AG04450 (cell line): ENCODE data around the gene GEMIN5. TPM values are rescaled to one million over a fixed set of nuclear protein-coding genes. Genes with fewer than 3 reads are reported as not detected.
"Not testable (repeated sequence)": the region's sequence is repeated elsewhere in the genome, so short reads cannot be mapped to it uniquely, and the experiment has no call there.

Source experiments
- CTCF ChIA-PET: fragments of 300-600, 350-600 bp; formaldehyde crosslinking; extraction: SDS; loops from one replicate; lab custom pipeline; 2022; ENCODE audit warnings: antibody characterized with exemption, inconsistent platforms; lab: Charles Lee
- POLR2A ChIA-PET: fragments of 350-600 bp; formaldehyde crosslinking; extraction: SDS; loops from one replicate; lab custom pipeline; 2021; ENCODE audit warnings: antibody characterized with exemption, inconsistent platforms; lab: Yijun Ruan, JAX
- DNase-seq: peaks from one replicate; pipeline ENCODE4 v3.0.0-alpha.2; 2011; ENCODE audit warnings: low read depth, low spot score
- H3K27ac ChIP-seq: one replicate; pipeline ENCODE4 v1.5.1; 2012; ENCODE audit warnings: low read depth, low read length, control low read depth
- H3K27me3 ChIP-seq: one replicate; pipeline ENCODE4 v1.6.0; 2012; ENCODE audit warnings: low read length; ENCODE audit not compliant: control insufficient read depth, insufficient read depth
- H3K4me3 ChIP-seq: 2 replicates; pipeline ENCODE4 v1.5.1; 2011; ENCODE audit warnings: mild to moderate bottlenecking, low read depth, low read length, control low read depth
- H3K9me3 ChIP-seq: 2 replicates; pipeline ENCODE4 v1.5.1; 2012; ENCODE audit warnings: low read length; ENCODE audit not compliant: control insufficient read depth, insufficient read depth
- CTCF ChIP-seq: IDR thresholded peaks from 2 replicates; pipeline ENCODE4 v1.5.1; 2011; ENCODE audit warnings: low read depth, low read length, control low read depth, inconsistent platforms
- polyA plus RNA-seq: library from polyadenylated mRNA; depleted of rRNA; stranded (reverse); fragments of >200 nt; gene quantifications from 2 replicates; pipeline ENCODE4 v1.2.3, GENCODE V29; 2011

The GEMIN5 gene
- polyA plus RNA-seq, 1 experiment, result 10.7 TPM

DNA sequence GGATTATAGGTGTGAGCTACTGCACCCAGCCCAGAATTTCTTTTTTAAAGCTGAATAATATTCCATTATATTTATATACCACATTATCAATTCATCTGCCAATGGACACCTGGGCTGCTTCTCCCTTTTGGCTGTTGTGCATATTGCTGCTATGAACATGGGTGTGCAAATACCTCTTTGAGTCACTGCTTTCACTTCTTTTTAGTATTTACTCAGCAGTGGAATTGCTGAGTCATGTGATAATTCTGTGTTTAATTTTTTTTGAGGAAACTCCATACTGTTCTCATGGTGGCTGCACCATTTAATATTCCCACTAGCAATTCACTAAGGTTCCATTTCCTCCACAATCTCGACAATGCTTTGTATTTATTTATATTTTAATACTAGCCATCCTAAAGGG is 39.4 kb upstream of the GEMIN5 start:
- H3K9me3 ChIP-seq, result no peaks in the 10 kb centered on the region
- no peak for DNase-seq
- H3K4me3 ChIP-seq, result no peak overlapping the region
- H3K27ac ChIP-seq, result no peak overlapping the region
- ChIA-PET CTCF (no interaction called here), POLR2A (no interaction called here)
- no peaks in the 10 kb centered on the region for H3K27me3 ChIP-seq
- TF ChIP-seq CTCF, result no peak

- H3K27ac ChIP-seq, POLR2A ChIA-PET, DNase-seq, H3K4me3 ChIP-seq, CTCF ChIA-PET, H3K9me3 ChIP-seq, H3K27me3 ChIP-seq: not testable (repeated sequence)
These were observed 38.1 kb upstream of the GEMIN5 start for GRCh38 chr5:154976082-154976481.

GRCh38 chr5:154972476-154973080 is 34.6 kb upstream of the GEMIN5 start:
- no peaks in the 10 kb centered on the region for H3K9me3 ChIP-seq
- ChIA-PET POLR2A (interaction anchor here (0.6 kb wide), 1 partner anchor 22 kb away, joined by 3 read pairs; no protein-coding TSS in a partner anchor), CTCF (interaction anchor here (0.6 to 3.9 kb wide), 28 partner anchors 8 to 869 kb away, joined by 3 to 71 read pairs (median 6); no protein-coding TSS in a partner anchor)
- H3K27ac ChIP-seq, result no peak overlapping the region
- DNase-seq, result no peak
- H3K4me3 ChIP-seq, result no peak overlapping the region
- no peaks in the 10 kb centered on the region for H3K27me3 ChIP-seq
- TF ChIP-seq CTCF, result peak; percentile 79

DNA sequence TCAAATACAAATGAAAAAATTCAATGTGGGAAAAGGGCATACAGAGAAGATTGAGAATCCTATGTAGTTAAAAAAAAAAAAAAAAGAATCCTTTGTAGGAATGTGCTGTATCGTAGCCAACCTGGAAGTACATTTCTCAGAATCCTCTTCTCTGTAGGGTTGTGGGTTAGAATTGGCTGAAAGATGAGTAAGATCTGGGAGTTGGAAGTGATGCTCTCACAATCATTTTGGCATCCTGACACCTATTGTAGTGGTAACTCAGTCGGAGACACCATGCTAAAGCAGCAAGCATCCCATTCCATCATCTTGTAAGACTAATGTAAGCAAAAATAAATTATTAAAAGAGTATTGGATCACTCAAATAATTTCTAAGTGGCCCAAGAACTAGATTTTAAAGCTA is 33.5 kb upstream of the GEMIN5 start:
- TF ChIP-seq CTCF, result no peak
- ChIA-PET POLR2A (no interaction called here), CTCF (interaction anchor here (1.5 to 3.9 kb wide), 13 partner anchors 9 to 176 kb away, joined by 3 to 71 read pairs (median 8); no protein-coding TSS in a partner anchor)
- Histone ChIP-seq H3K4me3 (no peak overlapping the region), H3K9me3 (no peaks in the 10 kb centered on the region), H3K27me3 (no peaks in the 10 kb centered on the region), H3K27ac (no peak overlapping the region)
- DNase-seq, result no peak

- CTCF ChIA-PET, result interaction anchor here (0.6 to 3.9 kb wide), 5 partner anchors 10 to 176 kb away, joined by 3 to 71 read pairs (median 17); no protein-coding TSS in a partner anchor
- H3K9me3 ChIP-seq, result no peaks in the 10 kb centered on the region
- H3K27ac ChIP-seq, result no peak overlapping the region
- H3K4me3 ChIP-seq, result no peak overlapping the region
- POLR2A ChIA-PET, result no interaction called here
- no peak for DNase-seq
- TF ChIP-seq CTCF, result no peak
- no peaks in the 10 kb centered on the region for H3K27me3 ChIP-seq
These were observed 32.7 kb upstream of the GEMIN5 start for GRCh38 chr5:154970759-154971158.
